ENCODE results near the gene PDE2A.

Gene PDE2A

GRCh38 chr11:72655014-72655413, 19.2 kb downstream of the PDE2A start:
- no peak for DNase-seq

- no peak for DNase-seq
These were observed 20.6 kb downstream of the PDE2A start for GRCh38 chr11:72653649-72654048.

GRCh38 chr11:72652873-72653630, 21.2 kb downstream of the PDE2A start:
- no peak for DNase-seq

- DNase-seq: no peak
These were observed 22.1 kb downstream of the PDE2A start for GRCh38 chr11:72652133-72652532.

GRCh38 chr11:72649215-72649976, 24.8 kb downstream of the PDE2A start:
- no peak for DNase-seq

DNA sequence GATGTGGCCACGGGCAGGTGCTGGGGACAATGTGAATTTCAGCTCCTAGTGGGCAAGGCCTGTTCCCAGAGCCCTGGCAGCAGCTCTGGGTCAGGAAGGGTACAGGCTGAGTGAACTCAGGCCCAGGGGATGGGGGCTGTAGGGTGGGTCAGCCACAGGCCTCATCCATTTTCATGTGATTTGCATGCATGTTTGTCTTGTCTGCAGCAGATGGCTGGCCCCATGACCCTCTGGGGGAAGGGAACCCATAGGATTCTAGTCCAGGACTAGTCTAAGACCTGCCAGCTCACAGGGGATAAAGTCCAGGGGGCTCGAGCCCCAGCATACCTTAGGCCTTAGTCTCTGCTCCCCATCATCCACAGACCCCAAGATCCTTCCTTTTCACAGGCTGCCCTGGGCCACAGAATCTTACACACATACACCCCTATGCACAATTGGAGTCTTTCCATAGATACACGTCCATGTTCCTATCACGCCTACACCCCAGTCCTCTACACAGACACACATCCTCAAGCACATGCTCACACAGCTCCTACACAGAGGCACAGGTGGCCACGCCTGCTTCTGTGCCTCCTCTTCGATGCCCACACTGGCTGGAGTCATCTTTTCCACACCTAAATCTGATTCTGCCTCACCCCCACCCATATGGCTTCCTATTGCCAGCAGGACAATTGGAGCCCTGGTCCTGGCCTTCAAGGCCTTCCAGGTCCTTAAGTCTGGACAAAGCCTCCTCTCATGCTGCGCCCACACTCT, 25.7 kb downstream of the PDE2A start:
- no peak for DNase-seq

DNA sequence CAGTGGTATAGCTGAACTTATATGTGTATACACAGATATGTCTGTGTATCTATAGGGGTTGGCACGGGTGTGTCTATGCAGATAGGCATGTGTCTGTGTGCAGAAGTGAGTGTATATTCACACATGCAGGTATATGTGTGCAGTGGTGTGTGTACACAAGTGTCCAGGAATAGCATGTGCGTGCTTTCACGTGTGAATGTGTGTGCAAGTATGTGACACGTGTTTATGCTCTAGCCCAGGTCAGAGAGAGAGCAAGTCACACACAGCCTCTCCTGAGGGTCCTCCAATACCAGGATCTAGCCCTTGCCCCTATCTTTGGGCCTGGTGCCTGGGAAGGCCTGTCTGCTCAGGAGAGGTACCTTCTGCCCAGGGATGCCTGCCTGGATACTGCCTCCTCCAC, 26.3 kb downstream of the PDE2A start:
- no peak for DNase-seq

- DNase-seq: no peak
These were observed 27.8 kb downstream of the PDE2A start for GRCh38 chr11:72646472-72646871.

GRCh38 chr11:72646024-72646423, 28.2 kb downstream of the PDE2A start:
- DNase-seq: no peak

DNA sequence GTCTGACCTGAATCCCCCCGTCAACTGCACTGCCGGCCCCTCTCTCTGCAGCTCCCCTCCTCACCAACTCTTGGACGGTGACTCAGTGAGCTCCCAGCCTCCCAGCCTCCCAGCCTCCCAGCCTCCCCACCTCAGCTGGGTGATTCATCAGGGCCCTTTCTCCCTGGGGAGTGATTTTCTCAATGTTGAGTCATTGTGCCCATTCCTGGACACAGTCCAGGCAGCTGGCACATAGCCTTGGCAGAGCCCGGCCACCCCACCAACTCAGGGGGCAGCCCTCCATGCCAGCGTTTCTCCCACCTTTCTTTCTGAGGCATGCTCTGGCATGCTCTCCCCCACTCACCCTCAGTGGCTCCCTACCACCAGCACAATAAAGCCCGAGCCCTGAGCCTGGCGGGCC, 30.7 kb downstream of the PDE2A start:
- DNase-seq: peak in 1 of 2 experiments; percentile 34

DNA sequence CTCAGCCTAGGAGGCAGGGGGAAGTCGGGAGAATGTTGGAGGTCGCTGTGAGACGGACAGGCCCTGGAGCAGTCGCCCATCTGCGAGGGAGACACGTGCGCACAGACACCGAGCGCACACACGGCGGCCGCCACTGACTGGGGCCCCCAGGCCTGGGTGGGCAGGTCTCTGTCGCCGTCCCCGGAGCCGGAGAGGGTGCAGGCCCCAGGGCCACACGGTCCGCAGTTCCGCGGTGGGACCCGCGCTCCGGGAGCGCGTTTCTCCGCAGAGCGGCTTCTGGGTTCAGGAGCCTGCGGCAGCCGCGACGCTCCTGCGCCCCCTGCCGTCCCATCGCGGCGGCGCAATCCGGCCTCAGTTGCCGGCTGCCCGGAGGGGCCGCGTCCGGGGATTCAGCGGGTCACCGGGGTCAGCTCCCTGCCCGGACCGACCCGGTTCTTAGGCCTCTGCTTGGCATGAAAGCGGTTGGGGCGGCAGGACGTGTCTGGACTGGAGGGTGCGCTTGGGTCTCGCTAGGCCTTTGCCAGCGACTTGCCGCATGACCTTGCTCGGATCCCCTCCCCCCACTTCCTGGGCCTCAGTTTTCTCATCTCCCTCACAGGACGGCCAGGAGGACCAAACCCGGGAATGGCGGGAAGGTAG, 31.2 kb downstream of the PDE2A start:
- peak; percentile 75 to 84 for DNase-seq

DNA sequence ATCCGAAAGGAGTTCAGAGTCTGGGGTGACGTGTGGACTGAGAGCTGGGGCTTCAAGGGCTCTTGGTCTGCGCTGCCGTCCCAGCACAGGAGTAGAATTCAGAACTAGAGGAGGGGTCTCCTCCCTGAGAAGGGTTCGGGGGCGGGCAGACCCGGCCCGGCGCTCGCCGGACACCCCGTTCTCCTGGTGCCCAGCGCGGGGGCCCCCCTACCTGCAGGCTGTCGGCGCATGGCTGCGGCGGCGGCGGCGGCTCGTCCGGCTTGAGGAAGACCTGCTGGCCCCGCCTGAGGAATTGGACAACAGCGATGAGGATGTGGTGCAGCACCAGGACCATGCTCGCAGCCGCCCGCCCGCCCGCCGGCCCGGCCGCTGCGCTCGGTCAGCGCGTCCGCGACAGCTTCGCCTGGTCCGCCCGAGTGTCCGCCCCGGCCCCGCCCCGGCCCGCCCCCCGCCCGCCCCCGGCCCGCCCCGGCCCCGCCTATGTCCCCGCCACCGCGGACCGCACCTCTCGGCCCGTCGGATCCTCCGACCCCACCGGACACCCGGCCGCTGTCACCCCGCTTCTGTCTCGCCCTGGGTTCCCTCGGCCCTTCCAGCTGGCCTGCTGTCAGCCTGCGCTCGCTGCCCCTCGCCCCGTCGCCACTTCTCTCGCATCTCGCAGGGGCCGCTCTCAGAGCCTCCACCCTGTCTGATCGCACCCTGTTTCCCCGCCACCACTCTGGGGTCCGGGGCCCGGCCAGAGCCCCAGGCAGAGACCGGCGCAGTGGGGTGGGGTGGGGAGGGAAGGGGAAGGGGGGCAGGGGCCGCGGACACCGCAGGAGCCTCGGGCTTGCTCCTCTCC, 32.0 kb downstream of the PDE2A start:
- peak in 1 of 2 experiments; percentile 37 for DNase-seq

DNA sequence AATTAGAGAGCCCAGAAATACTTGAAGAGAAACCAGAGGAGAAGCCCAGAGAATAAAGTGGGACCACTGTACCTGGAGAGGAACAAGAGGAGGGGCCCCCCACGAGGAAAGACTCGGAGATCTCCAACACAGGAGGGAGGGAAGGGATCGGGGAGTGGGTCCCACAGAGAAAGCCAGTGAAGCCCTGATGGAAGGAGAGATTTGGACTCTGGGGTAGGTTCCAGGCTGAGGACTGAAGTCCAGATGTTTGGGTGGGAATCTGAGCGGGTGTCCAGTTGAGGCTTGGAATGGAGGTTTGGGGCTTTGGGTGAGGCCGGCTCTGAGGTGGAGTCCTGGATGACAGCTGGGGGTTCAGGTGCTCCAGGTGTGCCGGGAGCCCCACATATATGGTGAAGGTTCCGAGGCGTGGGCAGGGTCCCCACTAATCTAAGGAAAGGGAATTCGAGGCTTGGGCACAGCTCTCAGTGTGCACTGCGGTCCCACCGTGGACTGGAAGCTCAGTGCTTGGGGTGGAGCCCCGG, 32.6 kb downstream of the PDE2A start:
- DNase-seq: no peak

- DNase-seq: no peak
These were observed 34.5 kb downstream of the PDE2A start for GRCh38 chr11:72639502-72640375.

DNA sequence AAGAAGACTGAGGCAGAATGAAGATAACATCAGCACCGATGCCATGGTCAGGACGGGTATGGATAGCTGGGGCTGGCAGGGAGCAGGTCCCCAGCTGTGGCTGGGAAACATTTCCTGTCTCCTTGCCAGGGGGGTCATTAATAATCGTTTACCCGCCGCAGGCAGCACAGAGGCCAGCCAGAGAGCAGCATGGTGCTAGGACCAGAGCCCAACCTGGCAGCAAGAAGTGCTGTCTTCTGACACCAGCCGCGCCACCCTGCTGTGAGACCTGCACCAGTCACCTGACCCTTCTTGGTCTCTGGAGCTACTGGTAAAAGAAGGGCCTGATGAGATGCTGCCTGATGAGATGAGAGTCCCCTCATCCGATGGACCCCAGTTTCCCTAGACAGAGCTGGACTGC, 36.3 kb downstream of the PDE2A start:
- no peak for DNase-seq

DNA sequence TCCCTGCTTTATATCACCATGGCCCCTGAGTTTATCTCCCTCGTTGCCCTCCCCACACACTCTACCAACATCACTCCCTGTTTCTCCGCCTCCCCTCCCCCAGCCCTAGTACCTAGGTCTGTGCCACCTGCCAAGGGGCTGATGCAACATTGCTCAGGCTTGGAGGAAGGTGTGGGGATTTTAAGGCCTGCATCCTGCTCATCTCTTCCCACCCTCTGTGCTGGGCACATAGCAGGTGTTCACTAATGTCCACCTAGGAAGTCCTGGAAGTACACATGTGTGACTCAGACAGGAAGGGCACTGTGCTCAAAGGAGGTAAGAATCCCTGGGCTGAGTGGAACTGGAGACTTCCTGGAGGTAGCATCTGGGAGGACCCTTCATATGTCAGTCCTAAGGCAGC, 37.0 kb downstream of the PDE2A start:
- no peak for DNase-seq

DNA sequence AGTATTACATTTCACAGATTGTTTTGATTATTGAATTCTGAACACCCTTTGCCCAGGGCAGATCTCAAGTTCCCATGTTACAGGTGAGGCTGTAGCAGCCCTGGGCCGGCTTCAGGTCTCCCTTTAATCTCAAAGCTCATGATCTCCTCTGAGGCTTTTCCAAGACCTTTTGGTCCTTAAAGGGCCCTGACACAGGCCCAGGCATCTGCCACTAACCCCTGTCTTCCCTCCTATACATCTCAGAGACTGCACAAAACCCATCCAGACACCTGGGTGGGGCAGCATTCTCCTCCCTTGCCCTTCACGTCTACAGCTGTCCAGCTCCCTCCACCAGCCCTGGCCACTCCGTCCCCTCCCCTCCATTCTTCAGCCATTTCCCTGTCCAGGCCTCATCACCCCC, 37.8 kb downstream of the PDE2A start:
- DNase-seq: no peak

- DNase-seq: no peak
These were observed 38.3 kb downstream of the PDE2A start for GRCh38 chr11:72635933-72636332.

GRCh38 chr11:72635309-72635915, 38.8 kb downstream of the PDE2A start:
- DNase-seq: no peak

DNA sequence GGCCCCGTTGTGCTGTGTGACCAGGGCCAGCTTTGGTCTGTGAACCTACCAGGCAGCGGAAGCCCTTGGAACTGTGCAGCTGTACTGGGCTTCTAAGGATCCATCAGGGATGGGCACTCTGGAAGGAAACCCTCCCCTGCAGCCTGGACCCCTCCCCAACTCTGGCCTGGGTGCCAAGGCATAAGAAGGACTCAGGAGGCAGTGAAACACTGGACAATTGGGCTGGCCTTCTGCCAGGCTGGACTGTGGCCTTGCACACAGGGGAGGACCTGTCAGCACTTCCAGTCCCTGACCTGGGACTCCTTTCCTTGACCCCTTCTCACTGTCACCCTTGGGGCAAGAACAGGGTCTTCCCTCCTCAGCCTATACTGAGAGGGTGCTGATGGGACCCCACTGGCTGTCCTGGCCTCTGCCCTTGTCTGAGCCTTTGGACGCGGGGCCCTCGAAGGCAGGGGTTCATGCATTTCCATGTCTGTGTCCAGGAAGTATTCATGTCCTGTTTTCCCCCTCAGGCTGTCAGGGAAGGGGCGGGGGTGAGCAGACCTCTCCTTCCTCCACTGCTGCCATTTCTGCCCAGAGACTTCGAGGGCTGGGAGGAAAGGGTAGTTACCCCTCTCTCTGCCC, 39.6 kb downstream of the PDE2A start:
- no peak for DNase-seq

Measured in activated T-cell treated with anti-CD3 and anti-CD28 coated beads, Interleukin-2, amount 50 U/mL, for 48 hours (primary cell).